A549 (cell line): Measurements from ENCODE around the gene DYNLT2. TPM values are rescaled to one million over a fixed set of nuclear protein-coding genes. Genes with fewer than 3 reads are reported as not detected.
"Not testable (repeated sequence)": the region's sequence is repeated elsewhere in the genome, so short reads cannot be mapped to it uniquely, and the experiment has no call there.

Source experiments
- ATAC-seq, 2 experiments: fragments of 200-7000 bp in 1 of 2; fragments of >200 bp in 1 of 2; cut with Nextera tagmentation in 1 of 2; cut with Tn5 transposase in 1 of 2; 3 replicates each; pipeline versions ENCODE4 v1.8.0 to v1.9.1; 2018 to 2020; ENCODE audit warnings: mild to moderate bottlenecking in 1 of 2, moderate library complexity in 1 of 2
- CTCF ChIA-PET: fragments of 300-600 bp; sonication (Branson Sonifier 250); formaldehyde crosslinking; extraction: SDS; loops from one replicate; lab custom pipeline; 2021; ENCODE audit warnings: antibody characterized with exemption, inconsistent platforms; lab: Yijun Ruan, JAX
- POLR2A ChIA-PET: fragments of 350-600 bp; formaldehyde crosslinking; extraction: SDS; loops from one replicate; lab custom pipeline; 2021; ENCODE audit warnings: antibody characterized with exemption, inconsistent platforms; lab: Yijun Ruan, JAX
- DNase-seq, 2 experiments: peaks; one replicate each; pipeline versions ENCODE4 v3.0.0 to v3.0.0-alpha.2; 2011 to 2016; ENCODE audit warnings: low read depth in 1 of 2, low spot score in 1 of 2
- FAIRE-seq: peaks from 2 replicates; lab custom pipeline; 2011; peaks lifted over from hg19 to GRCh38; lab: Jason Lieb, UNC
- H3K27ac ChIP-seq, 2 experiments: fragments of >200 bp; sonication (Bioruptor Twin); formaldehyde crosslinking; 3 replicates each; pipeline ENCODE4 v1.5.1; 2016 to 2017
- H3K4me1 ChIP-seq: fragments of >200 bp; sonication (Bioruptor Twin); formaldehyde crosslinking; 3 replicates; pipeline ENCODE4 v1.6.1; 2016
- H3K4me2 ChIP-seq: fragments of >200 bp; sonication (Bioruptor Twin); formaldehyde crosslinking; 3 replicates; pipeline ENCODE4 v1.6.1; 2016
- H3K4me3 ChIP-seq: fragments of >200 bp; sonication (Bioruptor Twin); formaldehyde crosslinking; 3 replicates; pipeline ENCODE4 v1.5.1; 2016
- H3K9me3 ChIP-seq: fragments of >200 bp; sonication (Bioruptor Twin); formaldehyde crosslinking; 3 replicates; pipeline ENCODE4 v1.6.1; 2016
- BCL3 ChIP-seq: fragments of >200 bp; sonication (Bioruptor Twin); formaldehyde crosslinking; IDR thresholded peaks from 3 replicates; pipeline ENCODE4 v1.6.1; 2016
- BHLHE40 ChIP-seq: IDR thresholded peaks from 2 replicates; pipeline ENCODE4 v1.6.1; 2012; ENCODE audit warnings: low read depth, low read length, inconsistent platforms
- CTCF ChIP-seq: fragments of >200 bp; sonication (Bioruptor Twin); formaldehyde crosslinking; IDR thresholded peaks from 3 replicates; pipeline ENCODE4 v1.5.1; 2016
- E2F6 ChIP-seq: IDR thresholded peaks from 2 replicates; pipeline ENCODE4 v1.6.1; 2012; ENCODE audit warnings: low read depth, borderline replicate concordance
- ESRRA ChIP-seq: fragments of 150-350 bp; IDR thresholded peaks from 2 replicates; pipeline ENCODE4 v1.6.1; 2014; ENCODE audit warnings: mild to moderate bottlenecking, low read length, borderline replicate concordance
- FOSB ChIP-seq: fragments of 250-450 bp; sonication (Bioruptor Pico); IDR thresholded peaks from 2 replicates; pipeline ENCODE4 v1.5.0; 2020; ENCODE audit warnings: mild to moderate bottlenecking, moderate library complexity
- HDAC2 ChIP-seq: fragments of 200-600 bp; sonication (generic); IDR thresholded peaks from 2 replicates; pipeline ENCODE4 v1.6.1; 2016
- HEYL ChIP-seq: fragments of 250-450 bp; sonication (Bioruptor Pico); IDR thresholded peaks from 2 replicates; pipeline ENCODE4 v1.8.0; 2021; ENCODE audit warnings: mild to moderate bottlenecking, moderate library complexity
- JUN ChIP-seq, 2 experiments: fragments of >200 bp; sonication (Bioruptor Twin); formaldehyde crosslinking; IDR thresholded peaks; 2 replicates in 1 of 2; 3 replicates in 1 of 2; pipeline ENCODE4 v1.6.1; 2016 to 2017
- JUNB ChIP-seq: fragments of >200 bp; sonication (Bioruptor Twin); formaldehyde crosslinking; IDR thresholded peaks from 2 replicates; pipeline ENCODE4 v1.6.1; 2016
- KDM5A ChIP-seq: fragments of 200-600 bp; sonication (generic); IDR thresholded peaks from 2 replicates; pipeline ENCODE4 v1.6.1; 2016; ENCODE audit warnings: antibody characterized with exemption, mild to moderate bottlenecking
- NFE2L2 ChIP-seq: fragments of 150-350 bp; conservative IDR thresholded peaks from 2 replicates; pipeline ENCODE4 v1.6.1; 2014; ENCODE audit warnings: low read length
- RARB ChIP-seq: fragments of 250-450 bp; sonication (Bioruptor Pico); IDR thresholded peaks from 2 replicates; pipeline ENCODE4 v1.8.0; 2021; ENCODE audit warnings: mild to moderate bottlenecking, moderate library complexity
- REST ChIP-seq: fragments of 200-600 bp; sonication (generic); IDR thresholded peaks from 2 replicates; pipeline ENCODE4 v1.6.1; 2016; ENCODE audit warnings: antibody characterized with exemption, mild to moderate bottlenecking, moderate library complexity
- RNF2 ChIP-seq: fragments of 200-600 bp; sonication (generic); IDR thresholded peaks from 2 replicates; pipeline ENCODE4 v1.6.1; 2016; ENCODE audit warnings: low read depth, mild to moderate bottlenecking, antibody characterized with exemption, moderate library complexity, borderline replicate concordance
- TFCP2L1 ChIP-seq: fragments of 250-450 bp; sonication (Bioruptor Pico); IDR thresholded peaks from 2 replicates; pipeline ENCODE4 v1.5.0; 2021; ENCODE audit warnings: mild to moderate bottlenecking
- USF2 ChIP-seq: fragments of 450-650 bp; IDR thresholded peaks from 2 replicates; pipeline ENCODE4 v1.6.1; 2014; ENCODE audit warnings: antibody characterized with exemption
- ZNF302 ChIP-seq: fragments of 250-450 bp; sonication (Bioruptor Pico); IDR thresholded peaks from 2 replicates; pipeline ENCODE4 v1.9.0; 2021; ENCODE audit warnings: inconsistent platforms, mild to moderate bottlenecking, moderate library complexity
- WGBS: methylation state at CpG from one replicate; pipeline ENCODE4 v1.1.6; 2017; ENCODE audit errors: missing lambda C conversion rate; 5-methylcytosine and 5-hydroxymethylcytosine counted together
- polyA plus RNA-seq, 4 experiments: library from polyadenylated mRNA; depleted of rRNA in 3 of 4; stranded (reverse); fragments of >200 nt; fragmentation: RNase III in 1 of 4; extraction: RNeasy Plus Mini Kit Qiagen cat#74134 plus additional on column Dnase treatment in 1 of 4; gene quantifications; 2 replicates in 3 of 4; 3 replicates in 1 of 4; pipeline ENCODE4 v1.2.3, GENCODE V29; 2011 to 2017

Gene DYNLT2
- polyA plus RNA-seq, 2 of the 4 experiments (the other 2 are of a cell fraction), result 1.1 to 2.0 TPM

GRCh38 chr6:169766232-169766631 lies 14.9 kb upstream of the DYNLT2 start:
- no peak overlapping the region for H3K27ac ChIP-seq
- H3K4me2 ChIP-seq, result no peak overlapping the region
- TF ChIP-seq JUN (IDR thresholded peaks at IDR 0.05) (no peak), HEYL (CRISPR knock-in tag) (no peak), NFE2L2 (no peak), TFCP2L1 (CRISPR knock-in tag) (no peak), CTCF (no peak), ZNF302 (CRISPR knock-in tag) (no peak), BHLHE40 (no peak), BCL3 (no peak), ESRRA (no peak), RARB (CRISPR knock-in tag) (no peak), E2F6 (no peak), JUNB (no peak)
- TF ChIP-seq, all 56 proteins: peak for 0
- ATAC-seq (no peak), DNase-seq (no peak), FAIRE-seq (no peak)
- ChIA-PET CTCF (interaction anchor here (2.0 kb wide), 1 partner anchor 24 kb away, joined by 4 read pairs; no protein-coding TSS in a partner anchor), POLR2A (no interaction called here)
- Histone ChIP-seq H3K4me3 (no peak overlapping the region), H3K9me3 (no peaks in the 10 kb centered on the region), H3K4me1 (no peaks in the 10 kb centered on the region)
- 88% methylated on average over 5 of the region's 5 CpGs for WGBS

- WGBS, result 96% methylated on average over 10 of the region's 10 CpGs
- H3K9me3 ChIP-seq, POLR2A ChIA-PET, H3K4me2 ChIP-seq, H3K4me1 ChIP-seq, H3K27ac ChIP-seq, DNase-seq, FAIRE-seq, ATAC-seq, H3K4me3 ChIP-seq: not testable (repeated sequence)
- CTCF ChIA-PET, result interaction anchor here (2.0 kb wide), 1 partner anchor 24 kb away, joined by 4 read pairs; no protein-coding TSS in a partner anchor
Measured at GRCh38 chr6:169765789-169766188, 14.4 kb upstream of the DYNLT2 start.

- H3K4me2 ChIP-seq, result no peak overlapping the region
- no peak for FAIRE-seq
- no peak for TF ChIP-seq E2F6
- TF ChIP-seq FOSB (CRISPR knock-in tag), result no peak
- POLR2A ChIA-PET, result interaction anchor here (1.1 kb wide), 1 partner anchor 12 kb away, joined by 3 read pairs; the partner anchor contains the start of gene ERMARD
- 96% methylated on average over 10 of the region's 10 CpGs for WGBS
- DNase-seq, result no peak
- no peaks in the 10 kb centered on the region for H3K4me1 ChIP-seq
- no peak overlapping the region for H3K4me3 ChIP-seq
- CTCF ChIA-PET, result no interaction called here
- no peak overlapping the region for H3K27ac ChIP-seq
- no peak for ATAC-seq
- no peaks in the 10 kb centered on the region for H3K9me3 ChIP-seq
Measured at GRCh38 chr6:169763881-169764280, 12.5 kb upstream of the DYNLT2 start.

GRCh38 chr6:169763308-169763707 lies 11.9 kb upstream of the DYNLT2 start:
- no peak for ATAC-seq
- H3K9me3 ChIP-seq, result no peaks in the 10 kb centered on the region
- H3K4me1 ChIP-seq, result no peaks in the 10 kb centered on the region
- POLR2A ChIA-PET, result interaction anchor here (1.1 kb wide), 1 partner anchor 11 kb away, joined by 3 read pairs; the partner anchor contains the start of gene ERMARD
- DNase-seq, result no peak
- TF ChIP-seq HDAC2 (no peak), RNF2 (no peak), BCL3 (no peak), REST (no peak), USF2 (no peak), KDM5A (no peak)
- H3K4me3 ChIP-seq, result no peak overlapping the region
- no peak overlapping the region for H3K27ac ChIP-seq
- FAIRE-seq, result no peak
- no peak overlapping the region for H3K4me2 ChIP-seq
- WGBS, result 98% methylated on average over 8 of the region's 10 CpGs
- CTCF ChIA-PET, result interaction anchor here (1.2 to 2.0 kb wide), 2 partner anchors 11 to 26 kb away, joined by 4 read pairs; no protein-coding TSS in a partner anchor
